Measurements from ENCODE around the gene NR3C1. TPM values are rescaled to one million over a fixed set of nuclear protein-coding genes. Genes with fewer than 3 reads are reported as not detected.

NR3C1 gene
- total and polyA plus RNA-seq, 2 donors (not counting 1 experiment from before 2014, with no cell fraction given), result 17.6 to 218 TPM

- Histone ChIP-seq H3K4me3 (ENCODE audit: control extremely low read depth in 1 of 5, extremely low read depth in 1 of 5, insufficient read depth in 1 of 5, low read depth in 2 of 5, low read length in 4 of 5) (no peak overlapping the region), H3K36me3 (replicated peaks in 1 of 2; ENCODE audit: control extremely low read depth in 1 of 2, control insufficient read depth in 1 of 2, extremely low read depth in 1 of 2, insufficient read depth in 2 of 2, low read length in 1 of 2) (no peaks in the 10 kb centered on the region), H3K9ac (ENCODE audit: low read length) (no peak overlapping the region), H3K27me3 (replicated peaks in 1 of 4; ENCODE audit: control extremely low read depth in 1 of 4, control insufficient read depth in 3 of 4, insufficient read depth in 4 of 4, low read length in 3 of 4) (no peaks in the 10 kb centered on the region), H3K79me2 (ENCODE audit: control insufficient read depth, insufficient read depth, low read length) (no peaks in the 10 kb centered on the region), H4K20me1 (ENCODE audit: control insufficient read depth, insufficient read depth, low read length, poor library complexity, severe bottlenecking) (no peaks in the 10 kb centered on the region), H3K4me2 (replicated peaks; ENCODE audit: low read depth, low read length, poor library complexity, severe bottlenecking) (no peak overlapping the region), H2AFZ (ENCODE audit: insufficient read depth, low read depth, low read length, poor library complexity, severe bottlenecking) (no peak overlapping the region), H3K4me1 (ENCODE audit: control insufficient read depth in 2 of 2, insufficient read depth in 2 of 2, low read length in 2 of 2) (no peaks in the 10 kb centered on the region), H3K9me3 (ENCODE audit: control extremely low read depth in 1 of 3, control insufficient read depth in 2 of 3, insufficient read depth in 1 of 3, low read length in 2 of 3) (peaks cover 0 to 2% (median 0%) of the 10 kb centered on the region in 3 donors), H3K27ac (ENCODE audit: low read length in 2 of 2) (no peak overlapping the region)
- H3K4me1 Mint-ChIP-seq, result peaks cover 30% of the 10 kb centered on the region
- H3K9me3 Mint-ChIP-seq (ENCODE audit: insufficient read depth), result no peaks in the 10 kb centered on the region
- 78% methylated on average over 1 of the region's 9 CpGs for WGBS (ENCODE audit: insufficient coverage)
- intact Hi-C loops (cut with micrococcal nuclease), result no loop called here
- no peaks in the 10 kb centered on the region for H3K27me3 Mint-ChIP-seq
- H3K27ac Mint-ChIP-seq, result no peak overlapping the region
- DNase-seq (no peak), ATAC-seq (ENCODE audit: low read depth) (no peak)
- POLR2A ChIA-PET, result no interaction called here
- CTCF ChIA-PET, result interaction anchor here (1.0 kb wide), 1 partner anchor 26 kb away, joined by 3 read pairs; no protein-coding TSS in a partner anchor
- no peak overlapping the region for H3K4me3 Mint-ChIP-seq
- no peak for TF ChIP-seq CTCF (IDR thresholded peaks at IDR 0.05)
Observed at GRCh38 chr5:143426437-143426991, 23.0 kb upstream of the NR3C1 start.

- no peak overlapping the region for H3K27ac ChIP-seq (ENCODE audit: low read length in 2 of 2)
- POLR2A ChIA-PET, result no interaction called here
- TF ChIP-seq EZH2 (IDR thresholded peaks at IDR 0.05; ENCODE audit: borderline replicate concordance, insufficient read depth, low read depth, low read length, poor library complexity, severe bottlenecking) (no peak), CTCF (IDR thresholded peaks at IDR 0.05) (no peak)
- no peaks in the 10 kb centered on the region for H4K20me1 ChIP-seq (ENCODE audit: control insufficient read depth, insufficient read depth, low read length, poor library complexity, severe bottlenecking)
- H3K36me3 ChIP-seq (replicated peaks in 1 of 2; ENCODE audit: control extremely low read depth in 1 of 2, control insufficient read depth in 1 of 2, extremely low read depth in 1 of 2, insufficient read depth in 2 of 2, low read length in 1 of 2), result no peaks in the 10 kb centered on the region
- H2AFZ ChIP-seq (ENCODE audit: insufficient read depth, low read depth, low read length, poor library complexity, severe bottlenecking), result no peak overlapping the region
- H3K9me3 Mint-ChIP-seq (ENCODE audit: insufficient read depth), result no peaks in the 10 kb centered on the region
- no peak overlapping the region for H3K27ac Mint-ChIP-seq
- DNase-seq (no peak), ATAC-seq (ENCODE audit: low read depth) (no peak)
- no peak overlapping the region for H3K4me3 ChIP-seq (ENCODE audit: control extremely low read depth in 1 of 5, extremely low read depth in 1 of 5, insufficient read depth in 1 of 5, low read depth in 2 of 5, low read length in 4 of 5)
- CTCF ChIA-PET, result no interaction called here
- H3K27me3 ChIP-seq (replicated peaks in 1 of 4; ENCODE audit: control extremely low read depth in 1 of 4, control insufficient read depth in 3 of 4, insufficient read depth in 4 of 4, low read length in 3 of 4), result no peaks in the 10 kb centered on the region
- intact Hi-C loops (cut with micrococcal nuclease), result no loop called here
- no CpG with 5 or more reads among the region's 3 CpGs for WGBS (ENCODE audit: insufficient coverage)
- H3K4me1 Mint-ChIP-seq, result peaks cover 26% of the 10 kb centered on the region
- no peak overlapping the region for H3K9ac ChIP-seq (ENCODE audit: low read length)
- no peak overlapping the region for H3K4me3 Mint-ChIP-seq
- no peaks in the 10 kb centered on the region for H3K4me1 ChIP-seq (ENCODE audit: control insufficient read depth in 2 of 2, insufficient read depth in 2 of 2, low read length in 2 of 2)
- H3K4me2 ChIP-seq (replicated peaks; ENCODE audit: low read depth, low read length, poor library complexity, severe bottlenecking), result no peak overlapping the region
- H3K9me3 ChIP-seq (ENCODE audit: control extremely low read depth in 1 of 3, control insufficient read depth in 2 of 3, insufficient read depth in 1 of 3, low read length in 2 of 3), result peaks cover 0 to 2% (median 0%) of the 10 kb centered on the region in 3 donors
- H3K79me2 ChIP-seq (ENCODE audit: control insufficient read depth, insufficient read depth, low read length), result no peaks in the 10 kb centered on the region
- no peaks in the 10 kb centered on the region for H3K27me3 Mint-ChIP-seq
Observed at GRCh38 chr5:143425835-143426234, 22.3 kb upstream of the NR3C1 start.
